HuH-7.5 (cell line): Measurements from ENCODE around the gene COL4A4.

Experiments
- DNase-seq: peaks from one replicate; pipeline ENCODE4 v3.0.0; 2011; ENCODE audit warnings: low spot score

The COL4A4 gene

GRCh38 chr2:226979004-226979403 is 185.0 kb downstream of the COL4A4 start:
- no peak for DNase-seq

DNA sequence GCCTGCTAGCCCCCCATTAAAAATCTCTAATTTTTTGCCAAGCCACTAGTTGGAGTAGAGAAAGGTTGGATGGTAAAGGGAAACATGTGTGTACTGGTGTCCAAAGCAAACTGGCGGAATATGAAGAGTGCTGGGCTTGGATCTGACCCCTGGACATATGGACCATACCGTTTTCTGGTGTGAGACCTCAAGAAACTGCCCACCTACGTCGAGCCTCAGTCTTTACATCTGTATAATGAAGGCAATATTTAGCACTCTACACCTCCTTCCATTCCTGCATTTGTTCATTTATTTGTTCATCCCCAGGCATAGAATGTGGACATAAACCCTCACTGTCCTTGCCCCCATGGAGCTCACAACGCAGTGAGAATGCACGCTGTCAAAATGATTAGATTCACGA is 185.7 kb downstream of the COL4A4 start:
- no peak for DNase-seq

GRCh38 chr2:226977775-226978190 is 186.2 kb downstream of the COL4A4 start:
- DNase-seq = no peak

GRCh38 chr2:226973816-226974215 is 190.2 kb downstream of the COL4A4 start:
- no peak for DNase-seq

DNA sequence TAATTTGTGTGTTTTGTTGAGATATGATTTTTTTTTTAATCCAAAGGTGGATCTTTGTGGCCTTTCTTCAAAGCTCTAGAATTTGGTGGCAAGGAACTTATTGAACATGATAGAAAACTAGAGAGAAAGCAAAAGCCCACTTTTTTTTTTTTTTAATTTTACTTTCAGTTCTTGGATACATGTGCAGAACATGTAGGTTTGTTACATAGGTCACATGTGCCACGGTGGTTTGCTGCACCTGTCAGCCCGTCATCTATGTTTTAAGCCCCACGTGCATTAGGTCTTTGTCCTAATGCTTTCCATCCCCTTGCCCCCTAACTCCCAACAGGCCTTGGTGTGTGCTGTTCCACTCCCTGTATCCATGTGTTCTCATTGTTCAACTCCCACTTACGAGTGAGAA is 192.2 kb downstream of the COL4A4 start:
- DNase-seq = no peak

DNA sequence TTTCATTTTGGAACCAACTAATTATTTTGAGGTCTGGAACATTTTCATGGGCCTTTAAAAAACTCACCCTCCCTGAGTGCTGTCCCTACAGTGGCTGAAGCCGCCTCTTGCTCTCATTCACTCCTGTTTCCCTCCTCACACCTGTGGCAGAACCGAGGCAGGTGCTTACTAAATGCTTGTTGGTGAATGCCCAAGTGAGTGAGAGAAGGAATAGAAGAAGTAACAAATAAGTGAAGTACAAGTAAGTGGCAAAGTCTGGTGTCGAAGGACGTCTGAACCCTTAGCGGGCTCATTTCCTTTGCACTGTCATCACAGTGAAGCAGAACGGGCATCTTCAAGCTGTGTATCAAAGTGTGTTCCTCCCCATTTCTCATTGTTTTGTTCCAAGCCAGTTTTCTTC is 192.9 kb downstream of the COL4A4 start:
- DNase-seq = no peak

DNA sequence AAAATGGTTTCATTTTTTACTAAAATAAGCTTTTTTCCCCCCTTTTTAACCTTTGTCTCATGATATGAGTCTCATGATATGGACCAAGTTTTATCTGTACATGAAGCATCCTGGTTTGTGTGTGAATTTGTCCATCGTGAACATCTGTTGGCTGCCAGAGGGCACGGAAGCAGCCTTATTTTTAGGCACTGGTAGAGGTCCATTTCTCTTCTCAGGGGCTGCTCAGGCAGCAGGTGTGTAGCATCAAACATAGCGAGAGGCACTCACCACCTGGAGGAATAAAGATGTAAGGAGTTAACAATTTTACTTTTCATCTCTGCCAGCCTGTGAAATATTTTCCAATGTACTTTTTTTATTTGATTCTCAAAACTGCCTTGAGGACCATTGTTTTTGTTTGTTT is 193.6 kb downstream of the COL4A4 start:
- no peak for DNase-seq

DNA sequence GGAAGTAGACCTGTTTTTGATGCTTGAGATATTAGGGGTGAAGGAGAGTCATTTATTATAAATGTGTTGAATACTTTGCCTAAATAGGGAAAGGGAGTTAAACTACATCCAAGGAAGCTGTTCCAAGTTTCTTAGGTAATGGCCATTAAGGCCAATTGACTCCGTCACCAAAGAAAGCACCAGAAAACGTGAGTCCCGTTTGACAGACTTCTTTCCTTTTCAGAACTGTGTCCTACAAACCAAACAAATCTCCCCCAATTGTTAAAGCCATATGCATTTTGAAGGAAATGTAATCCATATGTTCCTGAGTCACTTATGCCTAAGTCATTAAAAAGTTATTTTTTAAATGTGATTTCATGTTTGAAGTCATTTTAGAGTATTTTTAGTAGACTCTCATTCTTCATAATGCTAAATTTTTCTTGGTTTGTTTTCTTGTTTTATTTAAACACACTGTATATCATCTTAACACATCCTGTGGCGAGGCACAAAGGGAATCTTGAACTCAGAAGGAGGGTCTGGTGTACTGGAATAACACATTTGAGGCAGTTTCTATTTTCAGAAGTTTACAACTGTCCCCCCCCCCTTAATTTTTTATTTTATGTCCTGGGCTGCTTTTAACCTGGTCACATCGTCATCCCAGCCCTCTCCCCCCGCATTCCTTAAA is 194.5 kb downstream of the COL4A4 start:
- DNase-seq = no peak

GRCh38 chr2:226965376-226965775 is 198.6 kb downstream of the COL4A4 start:
- DNase-seq = no peak

DNA sequence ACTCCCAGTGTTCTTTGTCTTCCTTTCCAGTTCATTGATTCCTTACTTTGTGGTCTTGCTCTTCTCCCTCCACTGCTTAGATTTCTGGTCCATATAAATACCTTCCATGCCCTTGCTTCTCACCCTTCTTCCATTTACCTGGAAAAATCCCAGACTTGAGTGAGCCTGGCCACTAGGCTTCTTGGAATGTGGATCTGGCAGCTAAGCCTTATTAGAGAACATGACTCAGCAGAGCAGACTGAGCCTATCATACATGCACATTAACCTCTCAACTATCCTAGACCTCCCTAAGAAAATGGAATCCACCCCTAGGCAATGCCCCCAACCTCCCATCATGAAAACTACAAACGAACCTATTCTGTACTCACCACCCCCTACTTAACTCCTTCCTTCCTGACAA is 200.5 kb downstream of the COL4A4 start:
- DNase-seq = no peak

DNA sequence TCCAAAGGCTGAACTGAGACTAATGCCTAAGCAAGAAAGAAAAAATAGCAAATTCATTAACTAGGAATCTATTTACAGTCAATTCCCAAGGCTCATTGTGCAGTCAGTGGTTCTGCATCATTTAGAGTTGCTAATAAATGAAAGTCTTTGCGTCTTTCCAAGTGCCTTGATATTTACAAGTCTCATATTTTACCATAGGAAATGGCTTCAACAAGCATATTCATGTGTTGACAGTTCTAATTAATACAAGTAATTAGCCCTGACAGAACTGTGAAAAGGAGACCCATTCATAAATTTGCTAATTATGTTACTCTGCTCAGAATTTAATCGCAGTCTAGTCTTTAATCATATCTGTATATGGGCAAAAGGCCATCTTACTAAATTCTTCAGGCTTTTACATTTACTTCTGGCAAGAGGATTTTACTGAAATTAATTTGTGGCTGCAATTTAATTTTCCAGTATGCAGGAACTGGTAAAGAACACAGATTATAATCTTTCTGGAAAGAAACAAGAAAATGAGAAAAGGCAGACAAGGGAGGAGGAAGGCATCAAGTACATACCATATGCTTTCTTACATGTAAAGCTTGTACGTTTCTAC is 201.7 kb downstream of the COL4A4 start:
- no peak for DNase-seq

GRCh38 chr2:226959418-226959817 is 204.6 kb downstream of the COL4A4 start:
- DNase-seq = no peak

- peak; percentile 44 for DNase-seq
Observed at GRCh38 chr2:226956659-226957058, 207.3 kb downstream of the COL4A4 start.

DNA sequence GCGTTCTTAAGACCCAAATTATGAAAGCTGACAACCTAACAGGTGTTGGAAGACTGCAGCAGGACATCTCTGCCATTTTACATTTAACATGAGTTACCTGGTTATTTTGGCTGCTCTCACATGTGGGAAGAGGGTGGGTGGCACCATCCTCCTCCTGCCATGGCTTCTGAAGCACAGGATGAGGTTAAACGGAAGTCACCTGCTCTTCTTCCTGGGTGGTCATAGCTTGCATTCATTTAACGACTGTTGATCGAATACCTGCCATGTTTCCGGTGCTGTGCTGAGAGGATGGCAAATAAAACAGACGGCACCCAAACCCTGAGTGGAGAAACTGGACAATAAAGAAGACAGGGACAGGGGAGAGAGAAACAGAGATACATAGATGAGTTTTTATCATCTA is 210.2 kb downstream of the COL4A4 start:
- no peak for DNase-seq

DNA sequence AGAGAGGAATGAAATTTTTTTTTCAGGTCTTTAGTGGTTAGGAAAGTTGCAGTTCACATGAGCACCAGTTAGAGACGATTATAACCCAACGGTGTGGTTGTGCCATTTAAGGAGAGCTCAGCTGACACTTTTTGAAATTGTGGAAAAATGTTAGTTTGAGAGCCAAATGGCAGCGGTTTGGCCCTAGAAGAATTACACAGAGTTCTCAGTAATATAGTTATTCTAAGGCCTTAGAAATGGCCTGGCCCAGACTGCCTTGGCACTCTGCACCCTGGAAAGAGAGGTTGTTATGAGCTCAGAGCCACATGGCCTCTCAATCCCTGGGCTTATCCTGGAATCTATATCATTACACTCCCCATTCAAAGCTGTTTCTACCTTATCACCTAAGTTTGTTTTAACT is 210.8 kb downstream of the COL4A4 start:
- DNase-seq = no peak
